HG02885 (cell line): ENCODE results near the gene OR10AD1.

ENCODE experiments used
- ATAC-seq: cut with Tn5 transposase; IDR thresholded peaks from one replicate; pipeline ENCODE4 v1.9.1; 2021; ENCODE audit warnings: mild to moderate bottlenecking; ENCODE audit not compliant: unreplicated experiment, poor library complexity

Gene OR10AD1

DNA sequence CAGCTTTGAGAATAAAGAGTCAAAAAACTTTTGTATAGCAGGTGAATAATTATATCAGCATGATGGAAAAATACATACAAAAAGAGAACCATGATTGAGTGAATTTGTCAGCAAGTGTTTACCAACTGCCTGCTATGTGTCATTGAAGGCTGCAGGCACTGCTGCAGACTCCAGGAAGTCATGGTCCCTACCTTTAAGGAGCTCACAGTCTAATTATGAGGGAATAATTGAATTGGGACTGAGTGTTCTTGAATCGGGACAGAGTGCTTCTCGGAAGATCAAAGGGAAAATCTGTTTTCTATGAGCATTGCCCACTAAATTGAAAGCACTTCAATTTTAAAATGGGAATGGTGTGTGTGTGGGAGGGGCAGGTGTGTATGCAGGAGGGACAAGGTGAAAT, 9.5 kb downstream of the OR10AD1 start:
- ATAC-seq, result no peak

DNA sequence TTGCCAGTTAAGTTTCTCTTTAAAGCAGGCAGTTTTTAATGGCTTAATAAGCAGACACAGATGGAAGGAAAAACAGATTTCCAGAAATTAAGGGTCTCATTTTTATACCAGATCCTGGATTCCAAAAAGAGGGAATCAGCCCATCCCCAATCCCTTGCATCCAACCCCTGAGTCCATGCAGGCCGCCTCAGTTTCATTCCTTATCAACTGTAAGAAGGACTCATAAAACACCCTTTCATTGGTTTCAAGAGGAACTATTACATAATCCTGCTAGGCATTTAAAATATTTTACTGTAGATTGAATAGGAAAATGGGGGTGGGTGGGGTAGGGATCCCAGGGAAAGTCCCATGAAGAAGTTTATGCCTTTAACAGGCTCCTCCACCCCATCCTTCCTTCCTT, 10.2 kb downstream of the OR10AD1 start:
- no peak for ATAC-seq

DNA sequence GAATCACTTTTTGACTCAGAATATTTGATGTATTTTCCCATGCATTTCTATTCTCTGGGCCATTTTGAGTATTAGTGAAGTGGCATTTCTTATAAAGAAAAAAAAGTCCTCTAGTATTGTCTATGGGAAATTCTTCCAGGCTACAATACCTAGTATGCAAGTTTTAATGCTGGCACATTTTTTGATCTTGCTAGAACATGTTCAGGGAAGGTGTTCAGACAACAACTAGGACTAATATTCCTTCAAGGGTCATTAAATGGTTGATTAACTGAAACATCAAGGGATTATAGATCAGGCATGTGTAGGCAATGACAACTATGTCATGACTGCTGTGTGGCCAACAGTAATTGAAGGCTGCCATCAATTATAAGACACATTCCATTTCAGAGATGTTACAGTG, 12.0 kb downstream of the OR10AD1 start:
- ATAC-seq, result no peak

DNA sequence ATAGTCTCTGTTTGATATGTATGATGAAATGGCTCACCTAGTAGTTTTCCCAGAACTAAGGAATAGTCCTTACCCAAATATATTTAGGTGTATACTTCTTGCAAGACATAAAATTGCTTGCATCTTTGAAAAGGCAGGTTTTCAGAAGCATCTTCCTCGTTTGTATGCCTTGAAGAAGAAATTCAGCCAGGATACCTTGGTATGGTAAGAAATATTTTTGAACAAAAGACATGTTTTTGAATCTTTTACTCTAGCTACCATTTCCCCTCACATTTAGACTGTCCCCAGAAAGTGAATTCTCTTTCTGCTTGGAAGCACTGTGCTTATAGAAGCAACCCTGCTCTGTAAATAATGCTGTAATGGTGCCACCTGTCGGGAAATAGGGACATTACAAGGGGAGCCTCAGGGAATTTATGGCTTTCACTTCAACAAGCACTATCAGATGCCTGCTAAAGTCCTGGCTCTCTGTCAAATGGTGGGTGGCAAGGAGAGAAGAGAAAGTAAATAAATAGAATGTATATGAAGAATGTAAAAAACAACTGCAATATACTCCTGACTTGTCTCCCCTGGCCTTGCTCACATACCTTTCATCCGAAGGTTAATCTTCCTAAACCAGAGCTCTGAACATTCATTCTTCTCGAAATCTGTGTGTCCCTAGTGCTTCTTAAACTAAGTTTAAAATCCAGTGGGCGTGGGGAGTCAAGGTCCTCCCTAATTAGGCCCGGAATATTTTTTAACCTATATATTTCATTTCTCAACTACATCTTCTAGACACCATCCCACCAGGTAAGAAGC, 13.6 kb downstream of the OR10AD1 start:
- peak; percentile 76 for ATAC-seq

DNA sequence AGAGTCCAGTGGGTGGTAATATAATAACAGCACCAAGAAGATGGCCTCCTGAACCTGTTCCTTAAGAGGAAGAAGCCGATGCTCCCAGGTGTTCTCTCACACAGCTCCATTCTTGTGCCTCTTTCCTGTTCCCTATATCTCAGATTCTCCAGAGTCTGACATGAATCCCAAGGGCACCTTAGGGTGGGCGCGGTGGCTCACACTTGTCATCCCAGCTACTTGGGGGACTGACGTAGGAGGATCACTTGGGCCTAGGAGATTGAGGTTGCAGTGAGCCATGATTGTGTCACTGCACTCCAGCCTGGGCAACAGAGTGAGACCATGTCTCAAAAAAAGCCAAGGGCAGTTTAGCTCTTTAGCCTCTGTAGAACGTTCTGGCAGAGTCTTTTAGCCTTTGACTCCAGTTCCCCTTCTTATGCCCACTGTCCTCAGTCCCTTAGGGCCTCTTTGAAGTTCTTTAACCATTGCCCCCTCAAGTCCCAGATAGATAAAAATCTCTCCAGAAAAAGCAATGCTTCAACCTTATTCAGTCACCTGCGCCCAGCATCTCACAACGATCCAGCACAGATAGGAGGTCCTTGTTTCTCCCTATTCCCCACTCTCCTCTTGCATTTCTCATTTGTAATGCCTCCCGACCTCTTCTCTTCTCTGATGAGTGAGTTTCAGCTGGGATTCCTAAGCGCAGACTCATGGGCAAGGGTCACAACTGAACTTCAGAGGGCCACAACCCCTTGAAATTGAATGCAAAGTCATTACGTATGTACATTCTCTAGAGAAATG, 15.0 kb downstream of the OR10AD1 start:
- ATAC-seq, result no peak

DNA sequence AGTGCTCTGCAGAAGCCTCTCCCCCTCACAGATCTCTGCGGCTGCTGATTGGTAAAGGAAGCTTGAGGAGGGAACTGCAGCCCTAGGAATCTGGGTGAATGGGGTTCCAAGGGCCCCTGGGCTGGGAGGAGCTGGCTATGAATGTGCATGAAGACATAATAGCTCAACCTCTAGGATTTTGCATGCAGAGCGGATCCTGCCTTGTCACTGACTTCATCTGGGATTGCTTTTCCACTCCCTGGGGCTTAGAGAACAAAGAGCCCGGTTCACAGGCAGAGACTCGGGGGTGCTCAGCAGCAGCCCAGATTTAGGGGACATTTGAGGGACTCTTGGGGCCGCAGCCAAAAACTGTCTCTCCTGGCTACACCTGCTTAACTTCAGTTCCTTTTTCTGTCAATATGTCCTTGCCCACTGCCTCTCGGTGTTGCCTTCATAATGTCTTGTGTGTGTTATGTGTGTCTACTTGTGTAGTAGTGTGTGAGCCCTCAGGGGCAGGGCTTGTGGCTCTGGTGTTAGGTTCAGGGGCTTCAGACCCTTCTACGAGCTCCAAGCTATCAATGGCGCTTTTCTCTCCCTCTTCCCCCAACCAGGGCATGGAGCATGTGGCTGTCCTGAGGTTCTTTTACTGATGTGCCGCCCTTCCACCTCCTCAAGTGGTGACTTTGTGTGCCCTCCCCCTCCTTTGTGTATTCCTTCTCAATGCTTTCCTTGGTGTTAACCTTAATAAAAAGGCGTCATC, 17.7 kb downstream of the OR10AD1 start:
- ATAC-seq, result no peak

DNA sequence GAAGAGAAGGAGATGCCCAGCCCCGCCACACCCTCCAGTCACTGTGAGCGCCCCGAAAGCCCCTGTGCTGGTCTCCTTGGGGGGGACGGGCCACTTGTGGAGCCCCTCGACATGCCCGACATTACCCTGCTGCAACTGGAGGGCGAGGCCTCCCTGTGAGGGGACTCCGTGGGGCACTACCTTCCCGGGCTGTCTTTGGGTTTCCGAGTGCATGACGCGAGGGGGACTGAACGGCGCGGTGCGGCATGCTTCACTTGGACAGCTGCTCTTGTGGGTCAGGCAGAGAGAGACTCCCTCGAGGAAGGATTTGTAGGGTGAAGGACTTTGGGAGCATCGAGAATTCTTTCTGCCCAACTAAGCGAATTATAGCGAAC, 18.6 kb downstream of the OR10AD1 start:
- no peak for ATAC-seq

DNA sequence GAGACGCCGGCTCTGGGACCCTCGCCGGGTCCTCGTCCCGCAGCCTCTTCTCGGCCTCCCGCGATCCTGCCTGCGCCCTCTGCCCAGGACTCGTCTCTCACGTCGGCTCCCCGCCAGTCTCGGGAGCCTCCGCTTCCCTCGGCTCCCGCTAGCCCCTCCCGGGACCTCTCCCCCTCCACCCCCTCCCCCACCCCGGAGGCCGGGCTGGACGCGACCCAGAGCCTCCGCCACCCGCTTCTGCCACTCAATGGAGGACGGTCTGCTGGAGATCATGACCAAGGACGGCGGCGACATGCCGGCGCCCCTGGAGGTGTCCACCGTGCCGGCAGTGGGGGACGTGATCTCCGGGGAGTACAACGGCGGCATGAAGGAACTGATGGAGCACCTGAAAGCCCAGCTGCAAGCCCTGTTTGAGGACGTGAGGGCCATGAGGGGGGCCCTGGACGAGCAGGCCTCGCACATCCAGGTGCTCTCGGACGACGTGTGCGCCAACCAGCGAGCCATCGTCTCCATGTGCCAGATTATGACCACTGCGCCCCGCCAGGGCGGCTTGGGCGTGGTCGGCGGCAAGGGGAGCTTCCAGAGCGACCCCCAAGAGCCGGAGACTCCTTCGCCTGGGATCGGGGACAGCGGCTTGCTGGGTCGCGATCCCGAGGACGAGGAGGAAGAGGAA, 19.1 kb downstream of the OR10AD1 start:
- ATAC-seq, result no peak

DNA sequence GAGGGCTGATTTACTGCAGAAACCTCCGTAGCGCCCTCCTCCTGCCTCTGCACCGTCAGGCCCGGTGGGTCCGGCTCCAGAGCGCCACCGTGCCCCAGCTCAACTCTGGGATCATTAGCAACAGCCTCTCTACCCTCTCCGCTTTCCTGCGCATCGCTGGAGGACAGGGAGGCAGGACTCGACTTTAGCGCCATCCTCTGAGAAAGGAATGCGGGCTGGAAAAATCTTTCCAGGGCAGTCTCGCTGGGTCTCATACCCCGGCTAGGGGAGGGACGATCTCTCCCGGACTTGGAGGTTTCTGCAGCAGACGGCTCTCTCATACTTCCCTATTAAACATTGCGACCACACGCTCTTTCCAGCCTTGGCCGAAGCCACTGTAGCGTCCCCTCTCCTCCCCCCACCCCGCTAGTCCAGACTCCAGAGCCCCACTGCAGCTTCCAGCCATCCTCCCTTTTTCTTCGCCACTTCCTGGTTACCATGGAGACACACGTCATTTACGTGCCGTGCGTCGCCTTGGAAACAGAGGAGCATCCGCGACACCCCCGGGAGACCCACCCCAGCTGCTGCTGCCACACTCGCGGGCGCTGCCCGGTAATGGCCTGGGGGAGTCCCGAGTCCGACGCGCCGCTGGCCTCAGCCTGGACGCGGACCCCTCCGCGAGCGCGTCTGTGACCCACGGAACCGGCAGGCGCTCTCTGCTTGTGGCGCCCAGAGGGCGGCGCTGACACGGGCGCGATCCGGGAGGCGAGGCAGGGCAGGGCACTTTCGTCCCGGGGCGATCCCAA, 19.8 kb downstream of the OR10AD1 start, which contains the start of gene CCDC184:
CCDC184 (plus strand) TSS at position 554 of the 785 bp plus-strand sequence. CDS start 479 bp downstream, outside the sequence.
- peak; percentile 81 for ATAC-seq

DNA sequence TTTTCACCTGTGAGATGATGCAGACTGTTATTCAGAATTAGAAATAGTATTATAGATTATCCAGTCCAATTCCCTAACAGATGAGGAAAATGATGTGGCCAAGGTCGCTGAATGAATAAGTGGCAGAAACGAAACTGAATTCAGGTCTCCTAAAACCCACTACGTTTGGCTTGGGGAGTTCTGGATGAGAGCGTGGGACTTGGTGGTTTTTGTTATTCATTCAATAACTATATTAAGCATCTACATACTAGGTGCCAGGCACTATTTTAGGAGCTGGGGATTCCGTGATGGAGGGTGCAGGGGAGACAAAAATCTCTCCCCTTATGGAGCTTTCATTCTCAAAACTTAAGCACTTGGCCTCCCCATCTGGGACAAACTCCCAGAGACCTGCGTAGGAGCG, 20.5 kb downstream of the OR10AD1 start:
- no peak for ATAC-seq

DNA sequence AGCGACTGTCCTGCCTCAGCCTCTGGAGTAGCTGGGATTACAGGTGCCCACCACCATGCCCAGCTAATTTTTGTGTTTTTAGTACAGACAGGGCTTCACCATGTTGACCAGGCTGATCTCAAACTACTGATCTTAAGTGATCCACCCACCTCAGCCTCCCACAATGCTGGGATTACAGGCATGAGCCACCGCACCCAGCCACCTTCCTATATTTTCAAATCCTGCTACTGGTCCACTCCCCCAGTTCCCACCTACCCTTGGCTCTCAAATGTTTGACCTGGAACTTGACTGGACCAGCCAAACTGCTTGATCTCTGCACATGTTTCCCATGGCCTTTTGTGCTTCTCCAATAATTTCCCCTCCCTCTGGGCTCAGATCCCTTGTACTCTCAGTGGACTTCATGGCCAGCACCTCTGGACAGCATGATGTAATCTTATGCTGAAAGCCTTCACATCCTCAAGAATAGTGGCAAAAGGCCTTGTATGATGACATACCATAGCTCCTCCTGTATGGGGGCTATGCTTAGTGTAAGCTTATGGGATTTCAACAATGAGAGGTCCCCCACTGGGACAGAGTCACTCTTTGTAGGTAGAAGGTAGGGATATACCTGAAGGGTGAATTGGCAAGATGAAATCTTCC, 22.1 kb downstream of the OR10AD1 start:
- ATAC-seq, result no peak

DNA sequence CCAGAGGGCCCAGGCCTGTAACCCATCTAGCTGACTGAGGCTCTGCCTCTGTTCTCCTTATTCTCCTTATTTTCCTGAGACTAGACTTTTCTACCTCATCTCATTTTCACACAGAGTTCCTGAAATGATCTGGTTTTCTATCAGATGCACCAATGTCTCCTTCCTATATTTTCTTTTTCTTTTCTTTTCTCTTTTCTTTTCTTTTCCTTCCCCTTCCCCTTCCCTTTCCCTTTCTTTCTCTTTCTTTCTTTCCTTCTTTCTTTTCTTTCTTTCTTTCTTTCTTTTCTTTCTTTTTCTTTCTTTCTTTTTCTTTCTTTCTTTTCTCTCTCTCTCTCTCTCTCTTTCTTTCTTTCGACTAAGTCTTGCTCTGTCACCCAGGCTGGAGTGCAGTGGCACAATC, 22.7 kb downstream of the OR10AD1 start:
- no peak for ATAC-seq

DNA sequence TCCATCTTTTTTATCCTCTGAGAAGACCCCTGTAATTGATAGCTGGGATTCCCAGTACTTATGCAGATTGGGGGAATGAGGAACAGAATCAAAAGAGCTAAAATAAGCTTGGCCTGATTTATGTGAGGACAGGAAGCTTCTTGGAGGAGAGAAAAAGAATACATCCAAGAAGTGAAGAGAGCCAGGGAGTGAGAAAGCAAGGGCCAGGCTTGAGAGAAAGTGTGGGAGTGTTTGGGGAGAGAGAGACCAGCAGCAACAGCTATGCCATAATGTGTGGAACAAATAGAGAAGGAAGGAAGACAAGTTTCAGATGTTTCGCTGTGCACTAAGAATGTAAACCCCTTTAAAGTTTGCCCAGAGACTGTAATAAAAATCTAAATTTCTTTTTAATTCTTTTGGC, 23.6 kb downstream of the OR10AD1 start:
- ATAC-seq, result no peak

DNA sequence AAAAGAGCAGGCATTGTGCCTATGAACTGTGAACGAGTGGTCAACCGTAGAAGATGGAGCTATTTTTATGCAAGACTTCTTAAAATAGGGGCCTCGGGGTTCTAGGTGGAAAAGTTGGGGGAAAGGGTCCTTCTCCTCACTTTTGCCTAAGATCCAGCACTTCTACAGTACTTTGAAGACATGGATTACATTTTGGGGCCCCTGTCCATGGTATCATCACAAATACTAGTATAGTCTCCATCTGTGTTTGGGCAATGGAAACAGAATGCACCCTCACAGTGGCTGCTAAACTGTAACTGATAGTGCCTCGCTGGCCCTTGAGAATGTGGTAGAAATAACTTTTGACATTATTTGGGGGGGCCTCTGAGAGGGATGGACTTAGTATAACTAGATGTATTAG, 25.1 kb downstream of the OR10AD1 start:
- no peak for ATAC-seq

DNA sequence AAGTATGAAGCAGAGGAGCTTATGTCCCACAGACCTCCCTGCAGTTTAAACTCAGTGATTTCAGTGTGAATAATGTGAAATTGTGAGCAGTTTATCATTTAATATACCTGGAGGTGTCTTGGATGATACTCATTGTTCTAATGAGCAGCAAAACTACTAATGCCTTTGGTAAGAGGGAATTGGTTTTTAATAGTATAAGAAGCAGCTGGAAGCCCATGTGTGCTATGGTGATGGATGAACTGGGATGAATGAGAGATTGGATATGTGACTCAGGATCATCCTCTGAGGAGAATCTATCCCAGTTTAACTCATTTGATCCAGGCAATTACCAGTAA, 26.7 kb downstream of the OR10AD1 start:
- ATAC-seq, result no peak

DNA sequence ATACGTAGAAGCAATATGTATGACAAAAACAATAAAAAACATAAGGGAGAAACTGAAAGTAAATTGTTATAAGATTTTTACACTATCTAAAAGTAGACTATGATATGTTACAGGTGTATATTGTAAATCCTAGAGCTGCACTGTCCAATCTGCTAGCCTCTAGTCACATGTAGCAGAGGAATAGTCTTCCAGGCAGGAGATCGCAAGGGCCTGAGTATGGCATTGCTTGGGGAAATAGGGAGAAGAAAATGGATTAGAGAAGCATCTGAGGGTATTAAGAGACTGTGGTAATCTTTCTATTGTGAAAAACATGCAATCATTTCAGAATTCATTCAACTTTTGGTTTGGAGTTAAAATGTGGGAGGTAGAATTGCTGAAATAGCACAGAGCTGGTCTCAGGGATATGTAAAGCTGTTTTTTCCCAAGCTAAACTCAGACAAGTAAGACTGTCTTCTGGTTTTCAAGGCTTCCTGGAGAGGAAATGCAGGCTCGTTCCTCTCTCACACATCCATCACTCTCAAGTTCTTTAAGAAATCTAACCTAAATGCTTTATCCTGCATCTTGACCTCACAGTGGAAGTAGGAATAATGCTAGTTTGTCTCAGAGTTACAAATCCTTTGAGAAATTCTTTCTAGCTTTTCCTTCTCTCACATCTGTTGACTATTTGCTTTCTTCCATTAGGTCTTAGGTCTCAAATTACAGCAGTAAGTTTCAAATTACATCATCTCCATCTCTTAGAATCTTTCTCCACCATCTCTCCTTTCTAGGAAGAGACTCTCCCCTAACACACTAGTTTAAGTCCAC, 27.3 kb downstream of the OR10AD1 start:
- no peak for ATAC-seq

DNA sequence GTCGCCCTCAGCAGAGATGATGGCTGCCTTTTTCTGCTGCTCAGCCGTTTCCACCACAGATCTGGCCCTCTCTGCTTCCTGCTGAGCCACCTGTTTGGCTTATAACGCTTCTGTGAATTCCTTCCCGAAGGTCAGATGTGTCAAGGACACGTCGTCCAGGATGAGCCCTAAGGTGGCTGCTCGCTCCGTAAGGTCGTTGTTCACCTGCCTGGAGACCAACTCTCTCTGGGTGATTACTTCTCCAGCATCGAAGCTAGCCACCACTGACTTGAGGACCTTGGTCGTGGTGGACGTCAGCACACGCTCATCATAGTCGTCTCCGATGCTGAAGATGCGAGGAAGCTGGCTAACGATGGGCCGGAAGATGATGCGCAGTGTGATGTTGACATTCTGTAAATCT, 34.1 kb downstream of the OR10AD1 start:
- ATAC-seq, result no peak

DNA sequence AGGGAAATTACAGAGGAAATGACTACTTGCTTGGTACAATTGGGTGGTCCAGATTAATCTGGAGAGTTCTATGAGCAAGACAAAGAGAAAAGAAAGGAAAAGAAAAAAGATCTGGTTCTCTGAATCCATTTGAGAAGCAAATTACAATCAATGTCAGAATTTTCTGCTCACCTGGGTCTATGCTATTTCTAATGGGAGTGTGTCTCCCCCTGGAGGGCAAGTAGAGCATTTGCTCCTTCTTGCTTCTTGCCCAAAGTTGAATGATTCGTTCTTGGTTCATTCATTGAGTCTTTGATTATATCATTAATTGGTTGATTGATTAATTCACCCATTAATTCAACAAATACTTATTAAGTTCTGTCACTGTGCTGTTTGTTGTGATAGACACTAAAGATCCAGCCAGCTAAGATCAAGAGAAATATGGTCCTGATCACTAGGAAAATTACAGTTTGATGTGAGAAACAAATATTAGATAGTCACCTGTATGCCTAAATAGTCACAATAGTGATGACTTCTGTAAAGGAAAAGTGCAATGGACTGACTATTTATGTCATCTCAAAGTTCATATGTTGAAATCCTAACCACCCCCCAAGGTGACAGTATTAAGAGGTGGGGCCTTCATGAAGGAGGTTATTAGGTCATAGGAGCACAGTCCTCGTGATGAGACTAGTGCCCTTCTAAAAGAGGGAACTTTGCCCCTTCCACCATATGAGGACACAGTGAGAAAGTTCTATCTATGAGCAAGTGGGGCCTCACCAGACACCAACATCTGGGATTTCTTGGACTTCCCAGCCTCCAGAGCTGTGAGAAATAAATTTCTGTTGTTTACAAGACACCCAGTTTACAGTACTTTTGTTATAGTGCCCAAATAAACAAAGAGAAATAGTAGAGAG, 37.8 kb downstream of the OR10AD1 start:
- ATAC-seq, result no peak
